ENCODE measurements around the gene HTR4. TPM values are rescaled to one million over a fixed set of nuclear protein-coding genes. Genes with fewer than 3 reads are reported as not detected.

HTR4 gene
- total RNA-seq (under 1 TPM; 0.17 to 0.18 TPM), polyA plus RNA-seq (not detected)
- long read RNA-seq, donor 1, result 0 reads
- long read RNA-seq, donor 2, result 0 reads
- long read RNA-seq, donor 3, result 0 reads
- long read RNA-seq, donor 4, result 0 reads
- long read RNA-seq, donor 5, result 0 reads

- H3K4me1 ChIP-seq (ENCODE audit: control insufficient read depth in 5 of 5, insufficient read depth in 5 of 5, low read length in 5 of 5), result peaks cover 0 to 2% (median 0%) of the 10 kb centered on the region in 5 donors
- H3K27me3 ChIP-seq (ENCODE audit: control insufficient read depth in 3 of 3, insufficient read depth in 3 of 3, low read length in 2 of 3), result peaks cover 3 to 36% (median 20%) of the 10 kb centered on the region in 3 donors
- ATAC-seq (ENCODE audit: insufficient read depth, low FRiP score), result no peak
- WGBS, 2 donors, result 4 to 8% methylated on average over 53 to 72 of the region's 72 CpGs
- no peak within 1 kb of the TSS for H3K27ac ChIP-seq (ENCODE audit: low read depth in 1 of 2, low read length in 1 of 2)
- TF ChIP-seq CTCF (IDR thresholded peaks at IDR 0.05; ENCODE audit: control extremely low read depth, extremely low read depth), result no peak
- no peaks in the 10 kb centered on the region for H3K36me3 ChIP-seq (ENCODE audit: control insufficient read depth in 4 of 4, insufficient read depth in 4 of 4, low read length in 4 of 4)
- DNase-seq, result peak in 1 of 3 donors; percentile 14
- H3K9ac ChIP-seq (ENCODE audit: insufficient read depth in 1 of 2, low read length in 2 of 2), result no peak within 1 kb of the TSS
- peaks cover 0 to 2% (median 0%) of the 10 kb centered on the region in 4 donors for H3K9me3 ChIP-seq (ENCODE audit: control insufficient read depth in 4 of 4, insufficient read depth in 3 of 4, low read length in 3 of 4)
- H3K4me3 ChIP-seq, result no peak within 1 kb of the TSS
Measured at GRCh38 chr5:148653836-148654781, at the start of gene HTR4. TSS of gene HTR4 (minus strand) at chr5:148654527. CDS start at chr5:148637014, 17,513 bp downstream.

- Histone ChIP-seq H3K9me3 (ENCODE audit: control insufficient read depth in 4 of 4, insufficient read depth in 3 of 4, low read length in 3 of 4) (peaks cover 0 to 8% (median 1%) of the 10 kb centered on the region in 4 donors), H3K9ac (ENCODE audit: insufficient read depth in 1 of 2, low read length in 2 of 2) (no peak overlapping the region), H3K4me1 (ENCODE audit: control insufficient read depth in 5 of 5, insufficient read depth in 5 of 5, low read length in 5 of 5) (peaks cover 0 to 13% (median 9%) of the 10 kb centered on the region in 5 donors), H3K27ac (ENCODE audit: low read depth in 1 of 2, low read length in 1 of 2) (no peak overlapping the region), H3K36me3 (ENCODE audit: control insufficient read depth in 4 of 4, insufficient read depth in 4 of 4, low read length in 4 of 4) (no peaks in the 10 kb centered on the region), H3K27me3 (ENCODE audit: control insufficient read depth in 3 of 3, insufficient read depth in 3 of 3, low read length in 2 of 3) (no peaks in the 10 kb centered on the region), H3K4me3 (no peak overlapping the region)
- ATAC-seq (ENCODE audit: insufficient read depth, low FRiP score) (no peak), DNase-seq (no peak)
- TF ChIP-seq CTCF (IDR thresholded peaks at IDR 0.05; ENCODE audit: control extremely low read depth, extremely low read depth), result no peak
Measured at GRCh38 chr5:148702019-148702596, 47.8 kb upstream of the HTR4 start.

GRCh38 chr5:148699028-148699427 is 44.7 kb upstream of the HTR4 start:
- no peak for ATAC-seq (ENCODE audit: insufficient read depth, low FRiP score)

More at GRCh38 chr5:148699028-148699427, 44.7 kb upstream of the HTR4 start:
- no peak for TF ChIP-seq CTCF (IDR thresholded peaks at IDR 0.05; ENCODE audit: control extremely low read depth, extremely low read depth)
- no peaks in the 10 kb centered on the region for H3K36me3 ChIP-seq (ENCODE audit: control insufficient read depth in 4 of 4, insufficient read depth in 4 of 4, low read length in 4 of 4)
- H3K4me1 ChIP-seq (ENCODE audit: control insufficient read depth in 5 of 5, insufficient read depth in 5 of 5, low read length in 5 of 5), result peaks cover 0 to 31% (median 14%) of the 10 kb centered on the region in 5 donors
- peaks cover 0 to 8% (median 1%) of the 10 kb centered on the region in 4 donors for H3K9me3 ChIP-seq (ENCODE audit: control insufficient read depth in 4 of 4, insufficient read depth in 3 of 4, low read length in 3 of 4)
- H3K27me3 ChIP-seq (ENCODE audit: control insufficient read depth in 3 of 3, insufficient read depth in 3 of 3, low read length in 2 of 3), result no peaks in the 10 kb centered on the region
- WGBS, 2 donors, result 43 to 57% methylated on average over 3 of the region's 3 CpGs
- no peak overlapping the region for H3K27ac ChIP-seq (ENCODE audit: low read depth in 1 of 2, low read length in 1 of 2)
- H3K9ac ChIP-seq (ENCODE audit: insufficient read depth in 1 of 2, low read length in 2 of 2), result no peak overlapping the region
- no peak overlapping the region for H3K4me3 ChIP-seq
- DNase-seq, result no peak
